B cell (primary cell): Measurements from ENCODE around the gene BCAM.

ENCODE experiments used
- CTCF ChIP-seq: fragments of 200-600 bp; IDR thresholded peaks from one replicate; pipeline ENCODE4 v1.8.0; 2022; ENCODE audit warnings: antibody characterized with exemption, mild to moderate bottlenecking
- EZH2 ChIP-seq: IDR thresholded peaks from 2 replicates; pipeline ENCODE4 v1.6.1; 2012; ENCODE audit warnings: borderline replicate concordance, low read depth, mild to moderate bottlenecking, moderate library complexity, low read length; ENCODE audit not compliant: insufficient read depth, poor library complexity, severe bottlenecking

GRCh38 chr19:44813070-44813840 is 4.4 kb downstream of the BCAM start:
- TF ChIP-seq CTCF (no peak), EZH2 (no peak)
